ENCODE measurements around the gene CR1. TPM values are rescaled to one million over a fixed set of nuclear protein-coding genes. Genes with fewer than 3 reads are reported as not detected.

CR1 gene
- total and polyA plus RNA-seq, 2 of the 4 experiments (the other 2 are of a cell fraction) = not detected

DNA sequence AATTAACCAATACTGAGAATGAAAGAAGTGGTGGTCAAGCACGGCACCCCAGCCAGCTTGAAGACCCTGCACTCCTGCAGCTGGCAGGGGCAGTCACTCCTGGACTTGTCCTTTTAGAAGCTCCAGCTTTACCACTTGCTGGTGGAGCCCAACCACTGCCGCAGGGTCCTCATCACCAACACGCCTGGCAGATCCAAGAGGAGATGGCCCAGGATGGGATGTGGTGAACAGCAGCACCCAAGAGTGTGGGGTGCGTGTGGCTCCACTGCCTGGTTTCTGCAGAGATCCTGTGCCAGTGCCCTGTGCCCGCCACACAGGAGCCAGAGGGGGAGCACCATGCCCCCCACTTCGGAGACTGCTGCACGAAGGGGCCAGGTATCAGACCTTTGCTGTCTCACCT, 162.5 kb downstream of the CR1 start:
- no peak overlapping the region for H3K4me2 ChIP-seq (ENCODE audit: low read depth, low read length)
- H2AFZ ChIP-seq (replicated peaks; ENCODE audit: low read length, poor library complexity) = no peak overlapping the region
- no peak for DNase-seq
- POLR2A ChIA-PET (ENCODE audit: unreplicated experiment) = no interaction called here
- 56% methylated on average over 3 of the region's 7 CpGs; no CpG with 5 or more reads in 1 of the 2 experiments for WGBS, 2 experiments (ENCODE audit: extremely low coverage in 2 of 2, insufficient read length in 1 of 2)
- H2AK5ac ChIP-seq (ENCODE audit: low read depth, low read length) = no peak overlapping the region
- H3K27me3 ChIP-seq (ENCODE audit: control insufficient read depth, insufficient read depth, low read length) = peaks cover 3% of the 10 kb centered on the region
- intact Hi-C loops (cut with micrococcal nuclease) (no loop called here), in situ Hi-C loops (cut with MboI; ENCODE audit: low sequenced_read_pairs) (no loop called here), dilution Hi-C loops (cut with HindIII; ENCODE audit: low sequenced_read_pairs, unreplicated experiment) (no loop called here)
- no peaks in the 10 kb centered on the region for H3K9me3 ChIP-seq (ENCODE audit: control insufficient read depth, insufficient read depth, low read length)
- H4K5ac ChIP-seq (ENCODE audit: low read depth, low read length) = no peak overlapping the region
- no peak overlapping the region for H3K14ac ChIP-seq (replicated peaks; ENCODE audit: low read depth, low read length)
- H2BK20ac ChIP-seq (ENCODE audit: low read depth, low read length) = no peak overlapping the region
- no peak for TF ChIP-seq RFX5 (IDR thresholded peaks at IDR 0.05; ENCODE audit: low read depth, low read length)
- no peak for TF ChIP-seq SMC3 (IDR thresholded peaks at IDR 0.05; ENCODE audit: low read depth, low read length)
- no peak for TF ChIP-seq CEBPB (IDR thresholded peaks at IDR 0.05; ENCODE audit: low read depth, low read length)
- no peak for TF ChIP-seq MAFK (IDR thresholded peaks at IDR 0.05; ENCODE audit: low read depth, low read length)
- CTCF ChIA-PET = interaction anchor here (0.6 to 0.7 kb wide), 2 partner anchors 38 to 40 kb away, joined by 3 read pairs; no protein-coding TSS in a partner anchor
- H4K91ac ChIP-seq (ENCODE audit: insufficient read depth, low read depth, low read length) = no peak overlapping the region
- H3K4me1 ChIP-seq (ENCODE audit: control insufficient read depth, insufficient read depth, low read length) = no peaks in the 10 kb centered on the region
- no TSS peak for BruUV-seq (replicated peaks)
- no peak overlapping the region for H2AK9ac ChIP-seq (replicated peaks; ENCODE audit: low read depth, low read length, poor library complexity)
- H3K9me1 ChIP-seq (ENCODE audit: insufficient read depth, low read length) = no peaks in the 10 kb centered on the region
- no peak overlapping the region for H2BK5ac ChIP-seq (ENCODE audit: low read depth, low read length, poor library complexity, severe bottlenecking)
- no peak overlapping the region for H3K23ac ChIP-seq (ENCODE audit: low read depth, low read length)
- no peak overlapping the region for H2BK15ac ChIP-seq (ENCODE audit: low read depth, low read length)
- no peak overlapping the region for H3K9ac ChIP-seq (ENCODE audit: low read depth, low read length)
- no peak overlapping the region for H2BK120ac ChIP-seq (ENCODE audit: low read depth, low read length)
- H3K79me1 ChIP-seq (ENCODE audit: low read depth in 1 of 2, low read length in 2 of 2) = no peaks in the 10 kb centered on the region
- H3K4me3 ChIP-seq (ENCODE audit: insufficient read depth, low read depth, low read length) = no peak overlapping the region
- no peaks in the 10 kb centered on the region for H3K36me3 ChIP-seq (ENCODE audit: control insufficient read depth, insufficient read depth, low read length)
- no peak for ATAC-seq (ENCODE audit: low read depth)
- H3K18ac ChIP-seq (ENCODE audit: low read depth, low read length) = no peak overlapping the region
- H3K4ac ChIP-seq (ENCODE audit: low read depth, low read length) = no peak overlapping the region
- H3K56ac ChIP-seq (ENCODE audit: extremely low read depth, insufficient read depth, low read length) = no peak overlapping the region
- no peaks in the 10 kb centered on the region for H4K20me1 ChIP-seq (ENCODE audit: insufficient read depth, low read length)
- H4K8ac ChIP-seq (ENCODE audit: low read depth in 2 of 2, low read length in 2 of 2) = no peak overlapping the region
- H3K27ac ChIP-seq (ENCODE audit: insufficient read depth, low read length) = no peak overlapping the region

Data from IMR-90 (cell line).